H1 (cell line): ENCODE measurements around the gene GTF2A1. TPM values are rescaled to one million over a fixed set of nuclear protein-coding genes. Genes with fewer than 3 reads are reported as not detected.

Source experiments
- CTCF ChIA-PET: fragments of 300-600 bp; sonication (Branson Sonifier 250); formaldehyde crosslinking; loops from one replicate; lab custom pipeline; 2021; ENCODE audit not compliant: partially characterized antibody; lab: Charles Lee
- POLR2A ChIA-PET: fragments of 300-600 bp; sonication (Branson Sonifier 250); formaldehyde crosslinking; loops from one replicate; lab custom pipeline; 2021; ENCODE audit warnings: inconsistent platforms; ENCODE audit not compliant: partially characterized antibody; lab: Charles Lee
- DNase-seq, 2 experiments: peaks; one replicate each; pipeline versions ENCODE4 v3.0.0 to v3.0.0-alpha.2; 2010 to 2022; ENCODE audit warnings: low spot score in 2 of 2, low read depth in 1 of 2, mixed read lengths in 1 of 2
- FAIRE-seq: peaks from 2 replicates; lab custom pipeline; 2011; peaks lifted over from hg19 to GRCh38; lab: Jason Lieb, UNC
- H2AFZ ChIP-seq: 2 replicates; pipeline ENCODE4 v1.8.1; 2012; ENCODE audit warnings: low read length, inconsistent platforms
- H2AK5ac ChIP-seq: 2 replicates; pipeline ENCODE4 v1.6.1; 2013; ENCODE audit warnings: low read depth, low read length
- H2BK120ac ChIP-seq: replicated peaks from 2 replicates; pipeline ENCODE3; 2013; ENCODE audit warnings: low read depth, low read length, inconsistent platforms
- H2BK12ac ChIP-seq: 2 replicates; pipeline ENCODE4 v1.6.1; 2013; ENCODE audit warnings: low read depth, low read length
- H2BK15ac ChIP-seq: 2 replicates; pipeline ENCODE4 v1.6.1; 2013; ENCODE audit warnings: low read length
- H2BK20ac ChIP-seq: 2 replicates; pipeline ENCODE4 v1.6.1; 2013; ENCODE audit warnings: low read length
- H2BK5ac ChIP-seq: 2 replicates; pipeline ENCODE4 v1.6.1; 2013; ENCODE audit warnings: low read depth, low read length
- H3K14ac ChIP-seq: 2 replicates; pipeline ENCODE4 v1.6.1; 2013; ENCODE audit warnings: inconsistent platforms; ENCODE audit not compliant: insufficient read length
- H3K18ac ChIP-seq: 2 replicates; pipeline ENCODE4 v1.6.1; 2013; ENCODE audit warnings: low read length; ENCODE audit errors: extremely low read depth
- H3K23ac ChIP-seq: 2 replicates; pipeline ENCODE4 v1.6.1; 2013; ENCODE audit warnings: inconsistent platforms; ENCODE audit not compliant: insufficient read length
- H3K23me2 ChIP-seq: 2 replicates; pipeline ENCODE4 v1.6.1; 2013; ENCODE audit warnings: low read depth, low read length
- H3K27ac ChIP-seq: 2 replicates; pipeline ENCODE4 v1.6.1; 2011; ENCODE audit warnings: low read depth, low read length, inconsistent platforms
- H3K27me3 ChIP-seq, 4 experiments: replicated peaks in 1 of 4; 1 replicate in 1 of 4; 2 replicates in 3 of 4; pipeline versions ENCODE4 v1.6.1 to v1.8.1; 2011 to 2013; ENCODE audit warnings: low read length in 3 of 4, mild to moderate bottlenecking in 3 of 4, inconsistent platforms in 2 of 4, mixed read lengths in 2 of 4, moderate library complexity in 1 of 4; ENCODE audit not compliant: control insufficient read depth in 3 of 4, insufficient read depth in 3 of 4; ENCODE audit errors: extremely low read depth in 1 of 4
- H3K36me3 ChIP-seq, 4 experiments: 2 replicates each; pipeline versions ENCODE4 v1.6.1 to v1.8.1; 2011 to 2013; ENCODE audit warnings: mild to moderate bottlenecking in 4 of 4, low read length in 3 of 4, moderate library complexity in 2 of 4, control low read depth in 1 of 4, inconsistent platforms in 1 of 4; ENCODE audit not compliant: insufficient read depth in 4 of 4, control insufficient read depth in 2 of 4
- H3K4ac ChIP-seq: replicated peaks from 2 replicates; pipeline ENCODE3; 2013; ENCODE audit warnings: low read length, low read depth, mixed read lengths, inconsistent platforms; ENCODE audit not compliant: insufficient read length
- H3K4me1 ChIP-seq, 4 experiments: replicated peaks in 1 of 4; 1 replicate in 1 of 4; 2 replicates in 3 of 4; pipeline versions ENCODE4 v1.6.1 to v1.8.1; 2011 to 2013; ENCODE audit warnings: low read length in 3 of 4, inconsistent platforms in 2 of 4, mixed read lengths in 1 of 4; ENCODE audit not compliant: insufficient read depth in 4 of 4, control insufficient read depth in 3 of 4
- H3K4me2 ChIP-seq, 2 experiments: 2 replicates each; pipeline versions ENCODE4 v1.6.1 to v1.8.1; 2011 to 2013; ENCODE audit warnings: low read depth in 2 of 2, low read length in 2 of 2, control low read depth in 1 of 2, inconsistent platforms in 1 of 2, mild to moderate bottlenecking in 1 of 2; ENCODE audit not compliant: insufficient read depth in 1 of 2
- H3K4me3 ChIP-seq, 4 experiments: fragments of 200-600, 300-600 bp in 1 of 4; sonication (generic), shearing (Covaris generic), sonication (Bioruptor Twin) in 1 of 4; 2 replicates each; pipeline versions ENCODE4 v1.5.1 to v1.8.1; 2011 to 2016; ENCODE audit warnings: low read length in 4 of 4, low read depth in 3 of 4, control low read depth in 2 of 4, inconsistent platforms in 2 of 4, mild to moderate bottlenecking in 2 of 4, mixed read lengths in 1 of 4, moderate library complexity in 1 of 4; ENCODE audit not compliant: insufficient read depth in 2 of 4; ENCODE audit errors: extremely low read depth in 1 of 4
- H3K56ac ChIP-seq: replicated peaks from 2 replicates; pipeline ENCODE3; 2013; ENCODE audit warnings: low read depth, mild to moderate bottlenecking, mixed read lengths, low read length, inconsistent platforms; ENCODE audit not compliant: insufficient read length
- H3K79me1 ChIP-seq: 2 replicates; pipeline ENCODE4 v1.6.1; 2013; ENCODE audit warnings: low read depth, low read length, control low read depth
- H3K79me2 ChIP-seq, 2 experiments: 2 replicates each; pipeline versions ENCODE4 v1.6.1 to v1.8.1; 2012 to 2013; ENCODE audit warnings: low read length in 2 of 2, mild to moderate bottlenecking in 2 of 2, inconsistent platforms in 1 of 2; ENCODE audit not compliant: insufficient read depth in 2 of 2, control insufficient read depth in 1 of 2
- H3K9ac ChIP-seq, 4 experiments: replicated peaks in 1 of 4; 1 replicate in 1 of 4; 2 replicates in 3 of 4; pipeline versions ENCODE4 v1.6.1 to v1.8.1; 2011 to 2013; ENCODE audit warnings: low read depth in 3 of 4, low read length in 3 of 4, control low read depth in 2 of 4, mild to moderate bottlenecking in 2 of 4, moderate library complexity in 2 of 4, inconsistent platforms in 1 of 4; ENCODE audit errors: extremely low read depth in 1 of 4
- H3K9me3 ChIP-seq, 2 experiments: 2 replicates each; pipeline versions ENCODE4 v1.6.1 to v1.8.1; 2012 to 2013; ENCODE audit warnings: mild to moderate bottlenecking in 2 of 2, moderate library complexity in 2 of 2, control low read depth in 1 of 2, inconsistent platforms in 1 of 2, low read depth in 1 of 2, low read length in 1 of 2, mixed read lengths in 1 of 2; ENCODE audit not compliant: insufficient read depth in 2 of 2
- H4K20me1 ChIP-seq, 2 experiments: replicated peaks in 1 of 2; 2 replicates each; pipeline versions ENCODE3 to v1.8.1; 2011 to 2013; ENCODE audit warnings: inconsistent platforms in 2 of 2, low read length in 2 of 2, mild to moderate bottlenecking in 1 of 2; ENCODE audit not compliant: insufficient read depth in 2 of 2, control insufficient read depth in 1 of 2
- H4K5ac ChIP-seq: 2 replicates; pipeline ENCODE4 v1.6.1; 2013; ENCODE audit warnings: low read length, low read depth, mixed read lengths, inconsistent platforms; ENCODE audit not compliant: insufficient read length
- H4K8ac ChIP-seq: 2 replicates; pipeline ENCODE4 v1.8.0; 2013; ENCODE audit warnings: mild to moderate bottlenecking, moderate library complexity, low read length, inconsistent platforms; ENCODE audit not compliant: insufficient read depth; ENCODE audit errors: extremely low read depth
- H4K91ac ChIP-seq: replicated peaks from 2 replicates; pipeline ENCODE3; 2013; ENCODE audit warnings: low read length, mixed read lengths, inconsistent platforms; ENCODE audit not compliant: insufficient read length
- ASH2L ChIP-seq: fragments of 200-600, 300-600 bp; sonication (generic); IDR thresholded peaks from one replicate; pipeline ENCODE4 v1.7.1; 2017; ENCODE audit warnings: low read length
- CHD1 ChIP-seq: IDR thresholded peaks from 2 replicates; pipeline ENCODE4 v1.6.1; 2012; ENCODE audit warnings: low read depth, low read length, improper control_type of control experiment
- CTBP2 ChIP-seq: IDR thresholded peaks from 2 replicates; pipeline ENCODE4 v1.7.0; 2011; ENCODE audit warnings: borderline replicate concordance, mild to moderate bottlenecking, moderate library complexity, mixed read lengths, low read length; ENCODE audit not compliant: insufficient read depth, insufficient read length
- JUN ChIP-seq: IDR thresholded peaks from 2 replicates; pipeline ENCODE4 v1.6.1; 2011; ENCODE audit warnings: low read depth, mild to moderate bottlenecking, improper control_type of control experiment, low read length
- KDM4A ChIP-seq: IDR thresholded peaks from one replicate; pipeline ENCODE4 v1.7.1; 2012; ENCODE audit warnings: low read depth, mild to moderate bottlenecking, moderate library complexity, low read length, inconsistent platforms; ENCODE audit not compliant: severe bottlenecking
- KDM5A ChIP-seq: fragments of 200-600 bp; IDR thresholded peaks from 2 replicates; pipeline ENCODE4 v1.7.1; 2012; ENCODE audit warnings: mild to moderate bottlenecking, low read length, inconsistent platforms, mixed read lengths
- PHF8 ChIP-seq: fragments of 200-600 bp; sonication (generic); conservative IDR thresholded peaks from 2 replicates; pipeline ENCODE4 v1.7.1; 2012; ENCODE audit warnings: low read depth, mild to moderate bottlenecking, inconsistent platforms, low read length, moderate library complexity
- POU5F1 ChIP-seq: IDR thresholded peaks from 2 replicates; pipeline ENCODE4 v1.6.1; 2011; ENCODE audit warnings: low read depth, mild to moderate bottlenecking, low read length, moderate library complexity
- RNF2 ChIP-seq: fragments of 200-900, 300-1000 bp; sonication (generic); IDR thresholded peaks from 2 replicates; pipeline ENCODE4 v1.7.1; 2016; ENCODE audit warnings: borderline replicate concordance, low read depth, mild to moderate bottlenecking, antibody characterized with exemption, low read length; ENCODE audit not compliant: poor library complexity, severe bottlenecking; ENCODE audit errors: missing control alignments
- SP4 ChIP-seq: IDR thresholded peaks from 2 replicates; pipeline ENCODE4 v1.6.1; 2012; ENCODE audit warnings: low read length, inconsistent platforms
- TEAD4 ChIP-seq: IDR thresholded peaks from 2 replicates; pipeline ENCODE4 v1.6.1; 2012; ENCODE audit warnings: low read depth, low read length, inconsistent platforms, mixed read lengths
- WGBS, 2 experiments: shearing (Covaris generic) in 1 of 2; methylation state at CpG; one replicate each; pipeline versions ENCODE4 v1.1.6 to v1.1.7; 2013 to 2015; ENCODE audit warnings: low lambda C conversion rate in 2 of 2, mixed read lengths in 2 of 2, inconsistent platforms in 1 of 2, low coverage in 1 of 2, missing lambda C conversion rate in 1 of 2; ENCODE audit not compliant: insufficient replicate concordance in 2 of 2, insufficient coverage in 1 of 2, insufficient read length in 1 of 2; ENCODE audit errors: extremely low coverage in 1 of 2, missing lambda C conversion rate in 1 of 2; 5-methylcytosine and 5-hydroxymethylcytosine counted together
- polyA plus RNA-seq, 7 experiments: library from polyadenylated mRNA; depleted of rRNA in 3 of 7; stranded (reverse) in 5 of 7; unstranded in 2 of 7; fragments of >200 nt in 5 of 7; fragments of 200-250 nt in 2 of 7; gene quantifications; 1 replicate in 5 of 7; 2 replicates in 1 of 7; 4 replicates in 1 of 7; pipeline versions ENCODE4 v1.2.1 to v1.2.3, GENCODE V29; 2011 to 2013; ENCODE audit warnings: missing spikeins in 2 of 7, mixed read lengths in 2 of 7
- total RNA-seq: library from RNA; stranded (reverse); fragmentation: NEBNext Ultra II Directional; extraction: Animal tissue kit (Norgen Biotek cat#: 25700); gene quantifications from 2 replicates; pipeline ENCODE4 v1.2.1, GENCODE V29; 2021
- TF ChIP-seq, protein P1 (sequence below): IDR thresholded peaks from 2 replicates; pipeline ENCODE4 v1.6.1; 2012; ENCODE audit warnings: inconsistent platforms

Gene GTF2A1
- total and polyA plus RNA-seq, 2 of the 8 experiments (the other 6 are each of a cell fraction or from before 2014, with no cell fraction given), result 24.1 to 57.8 TPM

DNA sequence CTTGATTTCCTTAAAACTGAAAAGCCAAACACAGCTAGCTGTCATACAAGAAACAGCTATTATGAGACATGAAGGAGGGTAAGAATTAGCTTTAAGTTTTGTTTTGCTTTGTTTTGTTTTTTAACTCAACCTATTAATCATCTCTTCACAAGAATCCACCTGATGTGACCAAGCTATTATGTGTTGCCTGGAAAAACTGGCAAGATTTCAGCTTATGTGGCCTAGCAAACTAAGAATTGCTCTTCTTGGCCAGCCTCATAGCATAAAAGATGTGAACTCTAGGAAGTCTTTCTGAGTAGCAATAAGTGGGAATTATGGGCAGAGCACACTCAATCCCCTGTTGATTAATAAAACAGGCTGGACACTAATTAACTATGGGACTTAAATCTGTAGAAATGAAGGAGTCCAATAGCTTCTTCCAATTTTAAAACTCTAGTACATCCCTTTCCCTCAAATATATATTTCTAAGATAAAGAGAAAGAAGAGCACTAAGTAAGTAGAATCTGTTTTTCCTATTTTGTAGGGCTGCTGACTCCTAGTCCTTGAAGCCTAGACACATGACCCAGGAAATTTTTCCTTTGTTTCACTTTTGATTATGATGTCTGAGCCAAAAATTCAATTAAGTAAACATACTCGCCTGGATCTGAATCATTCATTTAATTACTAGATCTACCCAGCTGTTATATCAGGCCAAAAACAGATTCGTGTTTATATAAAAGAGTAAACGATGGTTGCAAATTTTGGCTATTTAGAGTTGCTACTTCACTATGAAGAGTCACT is 75.7 kb downstream of the GTF2A1 start:
- POLR2A ChIA-PET, result interaction anchor here (0.6 kb wide), 1 partner anchor 15 kb away, joined by 3 read pairs; no protein-coding TSS in a partner anchor
- H4K5ac ChIP-seq, result no peak overlapping the region
- H3K79me2 ChIP-seq, result no peaks in the 10 kb centered on the region
- no peak overlapping the region for H3K4me3 ChIP-seq
- H3K18ac ChIP-seq, result no peak overlapping the region
- H3K79me1 ChIP-seq, result no peaks in the 10 kb centered on the region
- no peak overlapping the region for H2BK5ac ChIP-seq
- no peak overlapping the region for H3K4ac ChIP-seq
- H2BK12ac ChIP-seq, result no peak overlapping the region
- H2BK20ac ChIP-seq, result no peak overlapping the region
- no peaks in the 10 kb centered on the region for H3K4me1 ChIP-seq
- H4K91ac ChIP-seq, result no peak overlapping the region
- H3K9me3 ChIP-seq, result no peaks in the 10 kb centered on the region
- CTCF ChIA-PET, result interaction anchor here (0.5 to 6.9 kb wide), 7 partner anchors 9 to 828 kb away, joined by 3 to 36 read pairs (median 4); no protein-coding TSS in a partner anchor
- H3K23ac ChIP-seq, result no peak overlapping the region
- no peak for DNase-seq
- no peak overlapping the region for H3K56ac ChIP-seq
- no peaks in the 10 kb centered on the region for H4K20me1 ChIP-seq
- no peak overlapping the region for H4K8ac ChIP-seq
- TF ChIP-seq KDM4A (no peak), PHF8 (no peak), CTBP2 (no peak), SP4 (no peak), TEAD4 (no peak), RNF2 (no peak), CHD1 (no peak), JUN (no peak), ASH2L (no peak), KDM5A (no peak), POU5F1 (no peak)
- TF ChIP-seq, protein P1, sequence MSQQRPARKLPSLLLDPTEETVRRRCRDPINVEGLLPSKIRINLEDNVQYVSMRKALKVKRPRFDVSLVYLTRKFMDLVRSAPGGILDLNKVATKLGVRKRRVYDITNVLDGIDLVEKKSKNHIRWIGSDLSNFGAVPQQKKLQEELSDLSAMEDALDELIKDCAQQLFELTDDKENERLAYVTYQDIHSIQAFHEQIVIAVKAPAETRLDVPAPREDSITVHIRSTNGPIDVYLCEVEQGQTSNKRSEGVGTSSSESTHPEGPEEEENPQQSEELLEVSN, result no peak
- TF ChIP-seq, all 59 proteins: peak for 0
- no peak for FAIRE-seq
- Histone ChIP-seq H3K27ac (no peak overlapping the region), H3K14ac (no peak overlapping the region), H3K23me2 (no peaks in the 10 kb centered on the region), H2AFZ (no peak overlapping the region), H3K27me3 (no peaks in the 10 kb centered on the region), H2BK15ac (no peak overlapping the region), H2BK120ac (no peak overlapping the region), H3K36me3 (no peaks in the 10 kb centered on the region), H3K4me2 (no peak overlapping the region), H2AK5ac (no peak overlapping the region), H3K9ac (no peak overlapping the region)
- 87% methylated on average over 3 of the region's 3 CpGs; no CpG with 5 or more reads in 1 of the 2 experiments for WGBS, 2 experiments
